PC-9 (cell line): ENCODE results near the gene NOP56.

Source experiments
- CTCF ChIP-seq: fragments of 200-600 bp; sonication (generic); conservative IDR thresholded peaks from 2 replicates; pipeline ENCODE4 v1.6.1; 2017; ENCODE audit warnings: mixed run types, antibody characterized with exemption, mild to moderate bottlenecking, moderate library complexity
- EZH2 ChIP-seq: fragments of 200-600 bp; sonication (generic); IDR thresholded peaks from 2 replicates; pipeline ENCODE4 v1.8.0; 2017; ENCODE audit warnings: antibody characterized with exemption, low read depth

- no peak for TF ChIP-seq CTCF
- TF ChIP-seq EZH2, result no peak
Observed at GRCh38 chr20:2703716-2704475, 51.5 kb downstream of the NOP56 start.
